Endothelial cell (in vitro differentiated cells): Measurements from ENCODE around the gene HAUS5. TPM values are rescaled to one million over a fixed set of nuclear protein-coding genes. Genes with fewer than 3 reads are reported as not detected.

Source experiments
- DNase-seq: peaks from one replicate; pipeline ENCODE4 v3.0.0; 2021; ENCODE audit warnings: low spot score
- H3K27ac Mint-ChIP-seq: one replicate; pipeline ENCODE4 v1.8.0; 2021; ENCODE audit warnings: mixed read lengths, inconsistent platforms; ENCODE audit not compliant: unreplicated experiment
- H3K27me3 Mint-ChIP-seq: one replicate; pipeline ENCODE4 v1.8.0; 2021; ENCODE audit warnings: mild to moderate bottlenecking, moderate library complexity, mixed read lengths, inconsistent platforms; ENCODE audit not compliant: unreplicated experiment
- H3K36me3 Mint-ChIP-seq: one replicate; pipeline ENCODE4 v1.8.0; 2021; ENCODE audit warnings: mild to moderate bottlenecking, low read depth, mixed read lengths, inconsistent platforms; ENCODE audit not compliant: unreplicated experiment
- H3K4me1 Mint-ChIP-seq: one replicate; pipeline ENCODE4 v1.8.0; 2021; ENCODE audit warnings: mild to moderate bottlenecking, mixed read lengths, inconsistent platforms; ENCODE audit not compliant: unreplicated experiment
- H3K4me3 Mint-ChIP-seq: one replicate; pipeline ENCODE4 v1.8.0; 2021; ENCODE audit warnings: mild to moderate bottlenecking, mixed read lengths, inconsistent platforms; ENCODE audit not compliant: unreplicated experiment
- H3K9me3 Mint-ChIP-seq: one replicate; pipeline ENCODE4 v1.8.0; 2021; ENCODE audit warnings: mixed read lengths, inconsistent platforms; ENCODE audit not compliant: unreplicated experiment
- CTCF ChIP-seq: fragments of 200-600 bp; sonication (generic); IDR thresholded peaks from one replicate; pipeline ENCODE4 v1.5.0; 2021; ENCODE audit warnings: antibody characterized with exemption; ENCODE audit not compliant: unreplicated experiment
- total RNA-seq: library from RNA; stranded (reverse); fragmentation: NEBNext Ultra II Directional; extraction: Animal tissue kit (Norgen Biotek cat#: 25700); gene quantifications from one replicate; pipeline ENCODE4 v1.2.1, GENCODE V29; 2021; ENCODE audit not compliant: unreplicated experiment

Gene HAUS5
- total RNA-seq, 1 donor from 2014 or later: 30.2 TPM

DNA sequence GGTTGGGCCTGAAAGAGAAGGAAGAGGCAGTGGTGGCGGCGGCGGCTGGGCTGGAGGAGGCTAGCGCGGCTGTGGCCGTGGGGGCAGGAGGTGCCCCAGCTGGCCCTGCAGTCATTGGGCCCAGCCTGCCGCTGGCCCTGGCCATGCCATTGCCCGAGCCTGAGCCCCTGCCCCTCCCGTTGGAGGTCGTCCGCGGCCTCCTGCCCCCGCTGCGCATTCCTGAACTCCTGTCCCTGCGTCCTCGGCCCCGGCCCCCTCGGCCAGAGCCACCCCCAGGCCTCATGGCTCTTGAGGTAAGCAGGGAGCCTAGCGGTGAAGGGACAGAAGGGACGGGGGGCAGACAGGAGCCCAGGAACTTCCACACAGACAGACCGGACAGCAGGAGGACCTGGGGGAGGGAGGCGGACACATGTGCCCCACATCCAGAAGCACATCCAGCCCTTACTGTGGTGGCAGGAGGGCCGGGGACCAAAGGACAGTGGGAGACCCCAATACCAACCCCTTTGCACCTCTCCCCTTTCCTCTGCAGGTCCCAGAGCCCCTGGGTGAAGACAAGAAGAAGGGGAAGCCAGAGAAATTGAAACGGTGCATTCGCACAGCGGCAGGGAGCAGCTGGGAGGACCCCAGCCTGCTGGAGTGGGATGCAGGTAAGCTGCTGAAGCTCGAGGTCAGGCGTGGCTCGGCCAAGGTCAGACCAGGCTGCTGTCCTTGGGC lies 21.3 kb downstream of the HAUS5 start:
- H3K9me3 Mint-ChIP-seq: no peaks in the 10 kb centered on the region
- H3K27ac Mint-ChIP-seq: no peak overlapping the region
- no peak for TF ChIP-seq CTCF
- H3K36me3 Mint-ChIP-seq: peaks cover 39% of the 10 kb centered on the region
- H3K27me3 Mint-ChIP-seq: peaks cover 7% of the 10 kb centered on the region
- H3K4me3 Mint-ChIP-seq: no peak overlapping the region
- DNase-seq: no peak
- H3K4me1 Mint-ChIP-seq: peaks cover 5% of the 10 kb centered on the region

- no peaks in the 10 kb centered on the region for H3K9me3 Mint-ChIP-seq
- H3K36me3 Mint-ChIP-seq: peaks cover 26% of the 10 kb centered on the region
- H3K4me3 Mint-ChIP-seq: no peak overlapping the region
- H3K27me3 Mint-ChIP-seq: peaks cover 5% of the 10 kb centered on the region
- DNase-seq: no peak
- H3K27ac Mint-ChIP-seq: no peak overlapping the region
- H3K4me1 Mint-ChIP-seq: peaks cover 12% of the 10 kb centered on the region
- no peak for TF ChIP-seq CTCF
Observed at GRCh38 chr19:35636651-35637050, 24.1 kb downstream of the HAUS5 start.

DNA sequence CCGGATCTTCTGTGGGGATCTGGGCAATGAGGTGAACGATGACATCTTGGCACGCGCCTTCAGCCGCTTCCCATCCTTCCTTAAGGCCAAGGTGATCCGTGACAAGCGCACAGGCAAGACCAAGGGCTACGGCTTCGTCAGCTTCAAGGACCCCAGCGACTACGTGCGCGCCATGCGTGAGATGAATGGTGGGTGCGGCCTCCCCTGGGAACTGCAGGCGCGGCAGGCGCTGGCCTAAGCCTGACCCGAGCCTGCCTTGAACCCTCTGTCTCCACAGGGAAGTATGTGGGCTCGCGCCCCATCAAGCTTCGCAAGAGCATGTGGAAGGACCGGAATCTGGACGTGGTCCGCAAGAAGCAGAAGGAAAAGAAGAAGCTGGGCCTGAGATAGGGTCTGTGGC lies 24.6 kb downstream of the HAUS5 start:
- peaks cover 20% of the 10 kb centered on the region for H3K36me3 Mint-ChIP-seq
- no peak overlapping the region for H3K27ac Mint-ChIP-seq
- no peak for TF ChIP-seq CTCF
- peaks cover 5% of the 10 kb centered on the region for H3K27me3 Mint-ChIP-seq
- H3K9me3 Mint-ChIP-seq: no peaks in the 10 kb centered on the region
- H3K4me3 Mint-ChIP-seq: no peak overlapping the region
- no peak for DNase-seq
- peaks cover 12% of the 10 kb centered on the region for H3K4me1 Mint-ChIP-seq

DNA sequence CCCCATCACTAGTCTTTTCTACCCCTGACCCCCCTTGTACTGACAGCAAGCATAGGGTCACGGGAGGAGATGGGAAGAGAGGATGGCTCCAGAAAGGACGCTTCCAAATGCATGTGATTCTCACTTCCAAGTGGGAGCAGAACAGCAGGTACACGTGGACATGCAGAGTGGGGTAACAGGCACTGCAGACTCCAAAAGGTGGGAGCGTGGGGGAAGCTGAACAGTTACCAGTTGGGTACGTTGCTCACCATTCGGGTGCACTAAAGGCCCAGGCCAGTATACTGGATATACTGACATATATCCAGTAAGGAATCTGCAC lies 26.7 kb downstream of the HAUS5 start:
- no peak for DNase-seq
- Mint-ChIP-seq H3K9me3 (no peaks in the 10 kb centered on the region), H3K36me3 (peaks cover 12% of the 10 kb centered on the region), H3K4me1 (peaks cover 17% of the 10 kb centered on the region), H3K27me3 (peaks cover 16% of the 10 kb centered on the region), H3K27ac (no peak overlapping the region), H3K4me3 (no peak overlapping the region)
- TF ChIP-seq CTCF: no peak

DNA sequence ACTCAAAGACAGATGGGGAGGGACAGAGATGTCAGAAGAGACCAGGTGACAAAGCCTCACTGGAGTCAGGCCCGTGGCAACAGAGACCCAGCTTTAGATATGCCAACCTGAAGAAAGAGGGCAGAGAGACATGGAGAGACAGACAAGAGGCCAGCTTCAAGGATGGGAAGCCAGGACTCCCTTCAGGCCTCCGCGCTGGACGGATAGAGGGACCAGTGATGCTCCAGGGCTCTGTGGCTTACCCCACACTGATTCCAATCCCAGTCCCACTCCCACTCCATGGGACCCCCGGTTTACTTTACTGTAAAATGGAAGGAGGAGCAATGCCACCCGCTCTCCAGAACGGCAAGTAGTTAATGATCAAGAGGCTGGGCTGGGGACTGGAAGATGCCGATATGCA lies 27.3 kb downstream of the HAUS5 start:
- H3K27me3 Mint-ChIP-seq: peaks cover 18% of the 10 kb centered on the region
- peaks cover 17% of the 10 kb centered on the region for H3K36me3 Mint-ChIP-seq
- no peak for DNase-seq
- TF ChIP-seq CTCF: no peak
- peaks cover 17% of the 10 kb centered on the region for H3K4me1 Mint-ChIP-seq
- no peak overlapping the region for H3K4me3 Mint-ChIP-seq
- H3K27ac Mint-ChIP-seq: no peak overlapping the region
- H3K9me3 Mint-ChIP-seq: no peaks in the 10 kb centered on the region
